Endothelial cell of umbilical vein (primary cell): ENCODE data around the gene CLEC16A. TPM values are rescaled to one million over a fixed set of nuclear protein-coding genes. Genes with fewer than 3 reads are reported as not detected.

Experiments
- BruUV-seq: library from RNA; stranded (reverse); fragments of 400-500 nt; replicated peaks from 2 replicates; lab custom pipeline; 2021; lab: Mats Ljungman, UMichigan
- CTCF ChIA-PET: fragments of 300-600, 350-600 bp; sonication (Branson Sonifier 250); formaldehyde crosslinking; loops from one replicate; lab custom pipeline; 2021; ENCODE audit warnings: antibody characterized with exemption, inconsistent platforms; lab: Charles Lee
- POLR2A ChIA-PET: fragments of 300-600, 350-600 bp; sonication (Branson Sonifier 250); formaldehyde crosslinking; loops from one replicate; lab custom pipeline; 2021; ENCODE audit warnings: antibody characterized with exemption, inconsistent platforms; lab: Charles Lee
- DNase-seq: peaks from one replicate; pipeline ENCODE4 v3.0.0-alpha.2; 2011; ENCODE audit warnings: low read depth, low spot score
- FAIRE-seq: peaks from 2 replicates; lab custom pipeline; 2011; peaks lifted over from hg19 to GRCh38; lab: Jason Lieb, UNC
- H2AFZ ChIP-seq: 2 replicates; pipeline ENCODE4 v1.6.0; 2012; ENCODE audit warnings: low read depth, low read length, control low read depth, inconsistent platforms
- H3K27ac ChIP-seq: 2 replicates; pipeline ENCODE4 v1.5.1; 2011; ENCODE audit warnings: low read depth, mild to moderate bottlenecking, control low read depth, low read length, moderate library complexity; ENCODE audit not compliant: insufficient read depth
- H3K27me3 ChIP-seq, 2 experiments: 2 replicates each; pipeline versions ENCODE4 v1.6.0 to v1.6.1; 2011; ENCODE audit warnings: low read length in 2 of 2, mixed read lengths in 1 of 2; ENCODE audit not compliant: control insufficient read depth in 2 of 2, insufficient read depth in 2 of 2
- H3K36me3 ChIP-seq, 2 experiments: 2 replicates in 1 of 2; 3 replicates in 1 of 2; pipeline ENCODE4 v1.5.1; 2011; ENCODE audit warnings: low read length in 2 of 2, mild to moderate bottlenecking in 1 of 2, moderate library complexity in 1 of 2; ENCODE audit not compliant: control insufficient read depth in 2 of 2, insufficient read depth in 2 of 2; ENCODE audit errors: extremely low read depth in 1 of 2
- H3K4me1 ChIP-seq: 3 replicates; pipeline ENCODE4 v1.5.1; 2011; ENCODE audit warnings: mild to moderate bottlenecking, low read length; ENCODE audit not compliant: control insufficient read depth, insufficient read depth; ENCODE audit errors: extremely low read depth
- H3K4me2 ChIP-seq: 2 replicates; pipeline ENCODE4 v1.6.1; 2011; ENCODE audit warnings: low read length, control low read depth, mixed read lengths; ENCODE audit not compliant: insufficient read depth
- H3K4me3 ChIP-seq, 3 experiments: fragments of 200-600 bp in 1 of 3; sonication (generic), shearing (Covaris generic) in 1 of 3; replicated peaks in 1 of 3; 2 replicates each; pipeline ENCODE4 v1.5.1; 2011 to 2016; ENCODE audit warnings: control low read depth in 3 of 3, low read length in 3 of 3, mild to moderate bottlenecking in 2 of 3, inconsistent platforms in 1 of 3, low read depth in 1 of 3, moderate library complexity in 1 of 3; ENCODE audit not compliant: insufficient read depth in 1 of 3
- H3K79me2 ChIP-seq: 2 replicates; pipeline ENCODE4 v1.6.0; 2012; ENCODE audit warnings: low read length, inconsistent platforms; ENCODE audit not compliant: control insufficient read depth, insufficient read depth
- H3K9ac ChIP-seq: replicated peaks from 2 replicates; pipeline ENCODE3; 2011; ENCODE audit warnings: low read length, control low read depth; ENCODE audit not compliant: insufficient read depth; ENCODE audit errors: extremely low read depth
- H3K9me1 ChIP-seq: replicated peaks from 3 replicates; pipeline ENCODE4 v1.6.0; 2011; ENCODE audit warnings: mild to moderate bottlenecking, low read length; ENCODE audit not compliant: control insufficient read depth, insufficient read depth; ENCODE audit errors: extremely low read depth
- H3K9me3 ChIP-seq: replicated peaks from 2 replicates; pipeline ENCODE4 v1.5.1; 2012; ENCODE audit warnings: low read length, inconsistent platforms; ENCODE audit not compliant: control insufficient read depth, insufficient read depth
- H4K20me1 ChIP-seq: replicated peaks from 2 replicates; pipeline ENCODE3; 2011; ENCODE audit warnings: mild to moderate bottlenecking, low read length; ENCODE audit not compliant: control insufficient read depth, insufficient read depth; ENCODE audit errors: extremely low read depth
- EZH2 ChIP-seq: IDR thresholded peaks from 2 replicates; pipeline ENCODE4 v1.6.1; 2012; ENCODE audit warnings: borderline replicate concordance, low read depth, mild to moderate bottlenecking, moderate library complexity, low read length, inconsistent platforms; ENCODE audit not compliant: severe bottlenecking
- FOS ChIP-seq: IDR thresholded peaks from 2 replicates; pipeline ENCODE4 v1.6.1; 2011; ENCODE audit warnings: mild to moderate bottlenecking, low read length, moderate library complexity, borderline replicate concordance; ENCODE audit not compliant: insufficient read depth
- GATA2 ChIP-seq: IDR thresholded peaks from 2 replicates; pipeline ENCODE4 v1.7.0; 2011; ENCODE audit warnings: low read depth, mild to moderate bottlenecking, moderate library complexity, mixed read lengths, low read length; ENCODE audit not compliant: insufficient read length, insufficient read depth
- JUN ChIP-seq: IDR thresholded peaks from 2 replicates; pipeline ENCODE4 v1.6.1; 2011; ENCODE audit warnings: borderline replicate concordance, low read depth; ENCODE audit not compliant: insufficient read length, insufficient read depth
- MYC ChIP-seq: IDR thresholded peaks from one replicate; pipeline ENCODE4 v1.6.1; 2011; ENCODE audit warnings: mild to moderate bottlenecking, low read depth, low read length
- POLR2AphosphoS5 ChIP-seq: IDR thresholded peaks from 2 replicates; pipeline ENCODE4 v1.6.1; 2012; ENCODE audit warnings: low read depth, mild to moderate bottlenecking, control low read depth, low read length, moderate library complexity; ENCODE audit not compliant: insufficient read depth
- dilution Hi-C: fragments of 300-500 bp; cut with MboI; formaldehyde crosslinking; loops from one replicate; pipeline ENCODE4 v1.15.0; 2019; ENCODE audit warnings: low sequenced_read_pairs; ENCODE audit not compliant: extremely low pct_ligation_motif_present
- intact Hi-C: fragments of 100-400 bp; cut with micrococcal nuclease; formaldehyde crosslinking; loops from one replicate; pipeline ENCODE4 v1.10.0; 2022
- polyA plus RNA-seq, 4 experiments: library from polyadenylated mRNA; depleted of rRNA in 3 of 4; stranded (reverse) in 3 of 4; unstranded in 1 of 4; fragments of >200 nt; gene quantifications; 2 replicates each; pipeline versions ENCODE4 v1.2.1 to v1.2.3, GENCODE V29; 2011 to 2012; ENCODE audit warnings: missing spikeins in 1 of 4
- total RNA-seq: library from RNA; stranded (reverse); gene quantifications from 2 replicates; pipeline ENCODE4 v1.2.3, GENCODE V29; 2021
- TF ChIP-seq, protein P1 (sequence below), 2 donors: IDR thresholded peaks; 1 replicate in 1 of 2; 2 replicates in 1 of 2; pipeline ENCODE4 v1.5.1; 2011; ENCODE audit warnings: low read length in 2 of 2, mild to moderate bottlenecking in 2 of 2, moderate library complexity in 2 of 2, control low read depth in 1 of 2, inconsistent platforms in 1 of 2, low read depth in 1 of 2; ENCODE audit not compliant: insufficient read depth in 1 of 2; ENCODE audit errors: extremely low read depth in 1 of 2
- TF ChIP-seq, protein P2 (sequence below): IDR thresholded peaks from 2 replicates; pipeline ENCODE4 v1.6.1; 2011; ENCODE audit not compliant: insufficient read depth, insufficient read length

The CLEC16A gene
- total and polyA plus RNA-seq, 2 donors (not counting 3 experiments of a cell fraction or from before 2014, with no cell fraction given) = 11.4 to 23.3 TPM

DNA sequence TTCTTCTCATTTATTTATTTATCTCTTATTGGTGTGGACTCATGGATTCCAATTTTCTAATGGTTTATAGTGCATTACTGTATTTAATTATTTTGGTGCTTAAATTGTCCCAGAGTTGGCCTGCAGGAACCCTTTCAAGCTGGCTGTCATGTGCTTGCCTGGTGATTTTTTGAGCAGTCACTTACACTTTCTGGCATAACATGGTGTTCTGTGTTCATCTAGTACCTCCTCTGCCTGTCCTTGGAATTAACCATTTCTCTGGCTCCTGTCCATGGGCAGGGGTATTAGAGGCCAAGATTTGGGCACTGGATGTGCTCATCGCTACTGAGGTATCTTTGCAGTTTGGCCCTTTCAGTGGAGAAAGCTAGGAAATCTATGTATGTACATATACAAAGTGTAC, 67.0 kb downstream of the CLEC16A start:
- POLR2A ChIA-PET = no interaction called here
- TF ChIP-seq, protein P1, sequence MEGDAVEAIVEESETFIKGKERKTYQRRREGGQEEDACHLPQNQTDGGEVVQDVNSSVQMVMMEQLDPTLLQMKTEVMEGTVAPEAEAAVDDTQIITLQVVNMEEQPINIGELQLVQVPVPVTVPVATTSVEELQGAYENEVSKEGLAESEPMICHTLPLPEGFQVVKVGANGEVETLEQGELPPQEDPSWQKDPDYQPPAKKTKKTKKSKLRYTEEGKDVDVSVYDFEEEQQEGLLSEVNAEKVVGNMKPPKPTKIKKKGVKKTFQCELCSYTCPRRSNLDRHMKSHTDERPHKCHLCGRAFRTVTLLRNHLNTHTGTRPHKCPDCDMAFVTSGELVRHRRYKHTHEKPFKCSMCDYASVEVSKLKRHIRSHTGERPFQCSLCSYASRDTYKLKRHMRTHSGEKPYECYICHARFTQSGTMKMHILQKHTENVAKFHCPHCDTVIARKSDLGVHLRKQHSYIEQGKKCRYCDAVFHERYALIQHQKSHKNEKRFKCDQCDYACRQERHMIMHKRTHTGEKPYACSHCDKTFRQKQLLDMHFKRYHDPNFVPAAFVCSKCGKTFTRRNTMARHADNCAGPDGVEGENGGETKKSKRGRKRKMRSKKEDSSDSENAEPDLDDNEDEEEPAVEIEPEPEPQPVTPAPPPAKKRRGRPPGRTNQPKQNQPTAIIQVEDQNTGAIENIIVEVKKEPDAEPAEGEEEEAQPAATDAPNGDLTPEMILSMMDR (IDR thresholded peaks at IDR 0.05; ENCODE audit: extremely low read depth in 1 of 2, insufficient read depth in 1 of 2, low read depth in 1 of 2, low read length in 2 of 2) = no peak
- no peak for TF ChIP-seq POLR2AphosphoS5
- TF ChIP-seq, protein P2, sequence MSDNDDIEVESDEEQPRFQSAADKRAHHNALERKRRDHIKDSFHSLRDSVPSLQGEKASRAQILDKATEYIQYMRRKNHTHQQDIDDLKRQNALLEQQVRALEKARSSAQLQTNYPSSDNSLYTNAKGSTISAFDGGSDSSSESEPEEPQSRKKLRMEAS = no peak
- TF ChIP-seq EZH2 = no peak
- no peak for TF ChIP-seq FOS
- no peak for TF ChIP-seq GATA2
- no peak for TF ChIP-seq JUN
- no peak for TF ChIP-seq MYC
- Histone ChIP-seq H2AFZ (no peak overlapping the region), H4K20me1 (no peaks in the 10 kb centered on the region), H3K4me2 (no peak overlapping the region), H3K9ac (no peak overlapping the region), H3K36me3 (no peaks in the 10 kb centered on the region), H3K4me1 (no peaks in the 10 kb centered on the region), H3K27ac (no peak overlapping the region), H3K9me1 (no peaks in the 10 kb centered on the region), H3K27me3 (no peaks in the 10 kb centered on the region), H3K4me3 (no peak overlapping the region), H3K9me3 (no peaks in the 10 kb centered on the region), H3K79me2 (no peaks in the 10 kb centered on the region)
- BruUV-seq = no TSS peak
- FAIRE-seq (no peak), DNase-seq (no peak)
- CTCF ChIA-PET = no interaction called here
- dilution Hi-C loops (no loop called here), intact Hi-C loops (no loop called here)
